Measurements from ENCODE around the gene ADCY7.

DNA sequence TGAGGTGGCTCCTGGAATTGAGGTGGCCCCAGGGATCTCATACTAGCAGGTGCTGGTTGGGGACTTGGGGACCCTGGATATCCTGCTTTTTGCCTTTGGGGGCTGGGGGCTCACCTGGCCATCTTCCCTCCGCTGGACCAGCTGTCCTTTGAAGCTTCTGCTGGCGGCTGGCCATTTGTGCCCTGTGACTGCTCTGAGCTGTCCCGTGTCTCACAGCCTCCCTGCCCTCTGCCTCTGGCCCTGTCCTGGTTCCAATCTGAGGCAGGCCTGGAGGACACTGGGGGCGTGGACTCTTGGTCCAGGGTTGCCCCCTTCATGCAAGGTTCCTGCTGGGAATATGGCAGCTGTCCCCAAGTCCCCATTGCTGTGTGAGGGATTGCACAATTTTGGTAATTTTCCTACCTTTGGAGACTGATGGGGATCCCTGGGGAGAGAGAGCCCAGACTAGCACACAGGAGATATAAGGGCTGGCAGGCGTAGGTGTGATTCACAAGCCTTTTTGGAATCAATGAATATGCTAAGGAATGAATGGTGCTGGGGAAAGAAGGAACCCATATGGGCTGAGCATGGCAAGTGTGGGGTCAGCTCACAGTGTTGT, 19.2 kb downstream of the ADCY7 start:
- TF ChIP-seq POLR2A (IDR thresholded peaks at IDR 0.05) = no peak
- TF ChIP-seq, protein P1, sequence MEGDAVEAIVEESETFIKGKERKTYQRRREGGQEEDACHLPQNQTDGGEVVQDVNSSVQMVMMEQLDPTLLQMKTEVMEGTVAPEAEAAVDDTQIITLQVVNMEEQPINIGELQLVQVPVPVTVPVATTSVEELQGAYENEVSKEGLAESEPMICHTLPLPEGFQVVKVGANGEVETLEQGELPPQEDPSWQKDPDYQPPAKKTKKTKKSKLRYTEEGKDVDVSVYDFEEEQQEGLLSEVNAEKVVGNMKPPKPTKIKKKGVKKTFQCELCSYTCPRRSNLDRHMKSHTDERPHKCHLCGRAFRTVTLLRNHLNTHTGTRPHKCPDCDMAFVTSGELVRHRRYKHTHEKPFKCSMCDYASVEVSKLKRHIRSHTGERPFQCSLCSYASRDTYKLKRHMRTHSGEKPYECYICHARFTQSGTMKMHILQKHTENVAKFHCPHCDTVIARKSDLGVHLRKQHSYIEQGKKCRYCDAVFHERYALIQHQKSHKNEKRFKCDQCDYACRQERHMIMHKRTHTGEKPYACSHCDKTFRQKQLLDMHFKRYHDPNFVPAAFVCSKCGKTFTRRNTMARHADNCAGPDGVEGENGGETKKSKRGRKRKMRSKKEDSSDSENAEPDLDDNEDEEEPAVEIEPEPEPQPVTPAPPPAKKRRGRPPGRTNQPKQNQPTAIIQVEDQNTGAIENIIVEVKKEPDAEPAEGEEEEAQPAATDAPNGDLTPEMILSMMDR (IDR thresholded peaks at IDR 0.05 in 8 of 11, conservative IDR thresholded peaks at IDR 0.05 in 3 of 11) = no peak
